ENCODE measurements around the gene NDUFAB1. TPM values are rescaled to one million over a fixed set of nuclear protein-coding genes. Genes with fewer than 3 reads are reported as not detected.

The NDUFAB1 gene
- total and polyA plus RNA-seq, 2 of the 13 experiments (the other 11 are each of a cell fraction or from before 2014, with no cell fraction given) = 221 to 601 TPM

- no peak for TF ChIP-seq ZNF263 (CRISPR knock-in tag; IDR thresholded peaks at IDR 0.05)
- no peak for TF ChIP-seq FOXM1 (CRISPR knock-in tag; IDR thresholded peaks at IDR 0.05)
- TF ChIP-seq ZNF646 (CRISPR knock-in tag; IDR thresholded peaks at IDR 0.05) = no peak
- TF ChIP-seq ZNF230 (CRISPR knock-in tag; IDR thresholded peaks at IDR 0.05) = no peak
- TF ChIP-seq CERS6 (CRISPR knock-in tag; IDR thresholded peaks at IDR 0.05) = no peak
- no peak for TF ChIP-seq ZFP90 (CRISPR knock-in tag; IDR thresholded peaks at IDR 0.05; ENCODE audit: borderline replicate concordance)
- TF ChIP-seq FOXO4 (CRISPR knock-in tag; conservative IDR thresholded peaks at IDR 0.05) = no peak
- no peak for TF ChIP-seq ZBTB2 (CRISPR knock-in tag; IDR thresholded peaks at IDR 0.05; ENCODE audit: low read depth)
- TF ChIP-seq KLF15 (CRISPR knock-in tag; IDR thresholded peaks at IDR 0.05; ENCODE audit: borderline replicate concordance) = no peak
- TF ChIP-seq ARNT2 (CRISPR knock-in tag; IDR thresholded peaks at IDR 0.05; ENCODE audit: low read depth) = no peak
- TF ChIP-seq PLSCR1 (CRISPR knock-in tag; IDR thresholded peaks at IDR 0.05; ENCODE audit: borderline replicate concordance) = no peak
- no peak for TF ChIP-seq IKZF1 (IDR thresholded peaks at IDR 0.05)
Observed at GRCh38 chr16:23537390-23537789, 58.7 kb downstream of the NDUFAB1 start (continued).

Measured in HepG2 (cell line).